ELF-1 (cell line): ENCODE measurements around the gene JSRP1.
A peak's percentile ranks its signal among the peaks of the same experiment; 100 is the strongest.

Source experiments
- DNase-seq: peaks from one replicate; pipeline ENCODE4 v3.0.0-alpha.2; 2016; ENCODE audit warnings: low read depth, low spot score

The JSRP1 gene

DNA sequence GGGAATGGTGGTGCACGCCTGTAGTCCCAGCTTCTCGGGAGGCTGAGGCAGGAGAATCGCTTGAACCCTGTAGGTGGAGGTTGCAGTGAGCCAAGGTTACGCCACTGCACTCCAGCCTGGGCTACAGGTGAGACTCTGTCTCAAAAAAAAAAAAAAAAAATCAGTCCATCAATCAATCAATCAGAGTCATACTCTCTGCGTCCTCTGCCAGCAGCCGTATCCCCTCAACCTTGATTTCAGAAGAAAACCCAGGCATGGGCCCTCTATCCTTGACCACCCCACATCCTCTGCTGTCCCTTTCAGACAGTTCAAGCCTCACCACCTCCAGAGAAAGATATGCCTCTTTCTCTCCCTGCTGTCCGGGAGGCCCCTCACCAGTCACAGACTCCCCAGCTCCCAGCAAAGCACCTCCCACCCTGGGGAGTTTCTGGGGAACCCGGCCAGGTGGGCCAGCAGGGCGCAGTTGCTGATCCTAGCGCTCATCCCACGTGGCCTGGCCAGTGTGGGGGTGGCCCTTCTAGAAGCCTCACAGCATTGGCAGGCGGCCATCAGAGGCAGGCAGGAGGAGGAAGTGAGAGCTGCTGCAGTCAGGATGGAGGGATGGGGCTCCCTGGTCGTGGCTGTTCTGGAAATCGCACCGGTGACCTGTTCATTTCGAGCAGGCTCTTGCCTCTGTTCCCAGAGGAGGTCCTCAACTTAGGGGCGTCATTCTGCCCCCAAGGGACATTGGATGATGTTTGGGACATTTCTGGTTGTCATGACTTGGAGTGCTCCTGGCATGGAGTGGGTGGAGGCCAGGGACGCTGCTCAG, 10.2 kb upstream of the JSRP1 start:
- DNase-seq: no peak

- DNase-seq: peak; percentile 41
These were observed 5.4 kb upstream of the JSRP1 start for GRCh38 chr19:2261438-2262172.

GRCh38 chr19:2260341-2260805, 4.2 kb upstream of the JSRP1 start:
- DNase-seq: no peak

GRCh38 chr19:2259336-2259735, 3.1 kb upstream of the JSRP1 start:
- DNase-seq: no peak

DNA sequence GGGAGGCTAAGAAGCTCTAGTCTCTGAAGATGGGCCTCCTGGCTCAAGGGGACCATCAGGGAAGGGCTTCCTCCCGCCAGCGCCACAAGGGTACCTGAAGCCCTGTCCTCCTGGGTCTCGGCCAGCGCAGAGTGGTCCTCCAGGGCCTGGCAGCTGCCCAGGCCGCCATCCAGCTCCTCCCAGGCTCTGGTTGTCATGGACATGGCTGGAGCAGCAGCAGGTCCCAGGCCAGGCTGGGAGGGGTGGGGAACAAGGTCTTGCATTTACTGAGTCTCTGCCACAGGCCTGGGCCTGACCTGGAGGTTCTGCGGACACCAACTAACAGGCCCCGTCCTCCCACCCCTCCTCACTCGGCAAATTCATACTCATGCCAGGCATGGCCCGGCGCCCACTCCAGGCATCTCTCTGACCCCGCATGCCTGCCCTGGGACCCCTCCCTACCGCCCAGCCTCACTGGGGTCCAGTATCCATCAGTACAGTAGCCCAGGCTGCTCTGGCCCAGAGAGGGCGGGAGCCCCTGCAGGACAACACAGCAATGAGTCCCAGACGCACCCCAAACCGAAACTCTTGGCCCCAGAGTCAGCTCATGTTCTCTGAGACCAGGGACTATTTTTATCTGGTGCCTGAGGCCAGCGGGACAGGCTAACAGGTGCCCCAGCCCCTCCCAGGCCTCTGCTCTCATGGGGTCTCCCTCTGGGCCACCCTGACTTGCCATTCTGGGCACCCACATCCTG, 938 bp downstream of the JSRP1 start:
- DNase-seq: no peak

GRCh38 chr19:2254064-2254872, 1.9 kb downstream of the JSRP1 start:
- DNase-seq: peak; percentile 64

GRCh38 chr19:2253106-2254063, 2.8 kb downstream of the JSRP1 start:
- DNase-seq: peak; percentile 29

DNA sequence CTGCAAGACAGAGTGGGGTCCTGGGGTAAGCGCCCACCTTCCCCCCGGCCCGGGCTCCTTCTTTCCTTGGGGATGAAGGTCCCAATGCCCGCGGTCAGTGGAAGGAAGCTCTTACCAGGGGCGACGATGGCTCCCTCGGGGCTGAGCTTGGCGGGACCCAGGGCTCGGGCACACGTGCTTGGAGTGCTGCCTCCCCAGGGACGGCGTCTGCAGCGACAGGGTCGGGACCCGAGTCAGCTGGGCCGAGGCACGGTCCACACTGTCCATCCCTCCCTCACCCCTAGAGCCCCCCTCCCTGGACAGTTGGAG, 3.5 kb downstream of the JSRP1 start:
- no peak for DNase-seq

- DNase-seq: peak; percentile 28
These were observed 4.0 kb downstream of the JSRP1 start for GRCh38 chr19:2252055-2252796.

DNA sequence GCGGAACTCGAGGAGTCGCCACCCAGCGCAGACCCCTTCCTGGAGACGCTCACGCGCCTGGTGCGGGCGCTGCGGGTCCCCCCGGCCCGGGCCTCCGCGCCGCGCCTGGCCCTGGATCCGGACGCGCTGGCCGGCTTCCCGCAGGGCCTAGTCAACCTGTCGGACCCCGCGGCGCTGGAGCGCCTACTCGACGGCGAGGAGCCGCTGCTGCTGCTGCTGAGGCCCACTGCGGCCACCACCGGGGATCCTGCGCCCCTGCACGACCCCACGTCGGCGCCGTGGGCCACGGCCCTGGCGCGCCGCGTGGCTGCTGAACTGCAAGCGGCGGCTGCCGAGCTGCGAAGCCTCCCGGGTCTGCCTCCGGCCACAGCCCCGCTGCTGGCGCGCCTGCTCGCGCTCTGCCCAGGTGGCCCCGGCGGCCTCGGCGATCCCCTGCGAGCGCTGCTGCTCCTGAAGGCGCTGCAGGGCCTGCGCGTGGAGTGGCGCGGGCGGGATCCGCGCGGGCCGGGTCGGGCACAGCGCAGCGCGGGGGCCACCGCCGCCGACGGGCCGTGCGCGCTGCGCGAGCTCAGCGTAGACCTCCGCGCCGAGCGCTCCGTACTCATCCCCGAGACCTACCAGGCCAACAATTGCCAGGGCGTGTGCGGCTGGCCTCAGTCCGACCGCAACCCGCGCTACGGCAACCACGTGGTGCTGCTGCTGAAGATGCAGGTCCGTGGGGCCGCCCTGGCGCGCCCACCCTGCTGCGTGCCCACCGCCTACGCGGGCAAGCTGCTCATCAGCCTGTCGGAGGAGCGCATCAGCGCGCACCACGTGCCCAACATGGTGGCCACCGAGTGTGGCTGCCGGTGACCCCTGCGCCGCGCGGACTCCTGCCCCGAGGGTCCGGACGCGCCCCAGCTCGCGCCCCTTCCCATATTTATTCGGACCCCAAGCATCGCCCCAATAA, 4.8 kb downstream of the JSRP1 start:
- DNase-seq: no peak

- DNase-seq: no peak
These were observed 5.5 kb downstream of the JSRP1 start for GRCh38 chr19:2250766-2251105.

DNA sequence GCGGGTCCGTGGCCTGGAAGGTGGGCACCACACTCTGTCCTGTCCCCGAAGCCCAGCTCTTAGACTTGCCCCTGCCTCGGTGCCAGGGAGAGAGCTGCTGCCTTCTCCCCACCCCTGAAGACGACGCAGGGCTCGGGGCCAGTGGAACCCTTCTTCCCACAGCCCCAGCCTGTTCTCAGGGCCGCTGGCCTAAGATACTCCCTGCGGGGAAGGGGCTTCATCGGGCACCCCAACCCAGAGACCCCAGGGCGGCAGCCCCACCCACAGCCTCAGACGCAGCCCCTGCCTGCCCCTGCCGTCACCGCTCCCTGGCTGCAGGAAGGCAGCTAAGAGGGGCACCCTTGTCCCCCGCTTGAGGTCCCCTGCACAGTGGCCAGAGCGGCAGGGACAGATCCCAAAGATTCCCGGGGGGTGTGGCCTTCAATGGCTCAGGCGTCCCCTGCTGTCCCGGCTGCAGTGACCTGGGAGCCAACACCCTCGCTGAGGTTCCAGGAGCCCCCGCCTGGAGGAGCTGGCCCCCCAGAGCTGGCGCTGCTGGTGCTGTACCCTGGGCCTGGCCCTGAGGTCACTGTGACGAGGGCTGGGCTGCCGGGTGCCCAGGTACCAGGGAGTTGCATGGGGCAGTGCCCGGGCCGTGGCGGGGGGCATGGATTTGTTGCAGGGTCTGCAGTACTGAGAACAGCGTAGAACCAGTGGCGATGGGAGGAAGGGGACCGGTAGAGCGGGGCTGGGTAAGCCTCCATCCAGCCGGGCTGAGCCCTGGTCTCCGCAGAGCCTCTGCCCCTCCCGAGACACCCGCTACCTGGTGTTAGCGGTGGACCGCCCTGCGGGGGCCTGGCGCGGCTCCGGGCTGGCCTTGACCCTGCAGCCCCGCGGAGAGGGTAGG, 6.1 kb downstream of the JSRP1 start:
- no peak for DNase-seq

GRCh38 chr19:2249010-2249866, 7.0 kb downstream of the JSRP1 start, which contains the start of gene AMH:
TSS of gene AMH (plus strand) at chr19:2249323. CDS start at chr19:2249333, 10 bp downstream.
- no peak for DNase-seq

DNA sequence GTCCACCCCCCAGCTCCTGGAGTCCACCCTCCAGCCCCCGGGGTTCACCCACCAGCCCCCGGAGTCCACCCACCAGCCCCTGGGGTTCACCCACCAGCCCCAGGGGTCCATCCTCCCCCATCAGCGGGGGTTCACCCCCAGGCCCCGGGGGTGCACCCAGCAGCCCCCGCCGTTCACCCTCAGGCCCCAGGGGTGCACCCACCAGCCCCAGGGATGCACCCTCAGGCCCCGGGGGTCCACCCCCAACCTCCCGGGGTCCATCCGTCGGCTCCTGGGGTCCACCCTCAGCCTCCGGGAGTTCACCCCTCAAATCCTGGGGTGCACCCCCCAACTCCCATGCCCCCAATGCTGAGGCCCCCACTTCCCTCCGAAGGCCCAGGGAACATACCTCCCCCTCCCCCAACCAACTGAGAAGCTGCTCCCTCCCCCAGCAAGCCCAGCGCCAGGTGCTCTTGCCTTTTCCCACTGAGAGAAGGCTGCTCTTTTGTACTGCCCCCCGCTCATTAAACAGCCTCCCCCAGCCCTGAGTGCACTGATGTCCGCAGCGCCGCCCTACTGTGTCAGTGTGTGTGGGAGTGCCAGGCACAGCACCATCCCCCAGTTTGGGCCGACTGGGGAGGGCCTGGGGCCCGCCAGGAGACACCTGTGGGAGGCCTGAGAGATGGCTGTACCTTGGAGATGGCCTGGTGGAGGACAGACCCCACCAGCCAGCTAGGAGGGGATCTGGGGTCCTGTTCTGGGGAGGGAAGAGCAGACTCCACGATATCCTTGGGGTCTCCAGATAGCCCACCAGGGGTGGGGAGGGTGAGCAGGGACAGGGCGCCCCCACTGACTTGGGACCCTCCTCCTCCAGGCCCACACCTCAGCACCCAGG, 7.8 kb downstream of the JSRP1 start:
- no peak for DNase-seq

DNA sequence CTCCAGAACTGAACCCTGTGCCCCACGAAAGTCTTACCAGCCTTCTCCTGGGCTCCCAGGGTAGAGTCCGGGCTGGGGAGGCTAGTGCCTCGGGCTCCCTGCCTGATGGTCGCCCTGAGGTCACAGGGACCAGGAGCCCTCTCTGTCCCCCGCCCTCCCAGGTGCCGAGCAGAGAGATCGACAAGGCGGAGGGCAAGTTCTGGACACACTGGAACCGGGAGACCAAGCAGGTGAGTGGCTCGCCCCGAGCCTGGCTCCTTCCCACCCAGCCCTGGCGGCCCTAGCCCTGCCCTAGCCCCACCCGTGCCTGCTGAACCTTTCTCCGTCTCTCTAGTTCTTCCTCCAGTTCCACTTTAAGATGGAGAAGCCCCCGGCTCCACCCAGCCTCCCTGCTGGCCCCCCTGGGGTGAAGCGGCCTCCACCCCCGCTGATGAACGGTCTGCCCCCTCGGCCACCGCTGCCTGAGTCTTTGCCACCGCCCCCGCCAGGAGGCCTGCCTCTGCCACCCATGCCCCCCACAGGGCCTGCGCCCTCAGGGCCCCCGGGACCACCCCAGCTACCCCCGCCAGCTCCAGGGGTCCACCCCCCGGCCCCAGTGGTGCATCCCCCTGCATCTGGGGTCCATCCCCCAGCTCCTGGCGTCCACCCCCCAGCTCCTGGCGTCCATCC, 8.7 kb downstream of the JSRP1 start:
- DNase-seq: no peak
